GM11168 (cell line): ENCODE measurements around the gene MEIS1.

Experiments used
- in situ Hi-C: fragments of 300-500 bp; cut with MboI; formaldehyde crosslinking; loops from one replicate; pipeline ENCODE4 v1.12.0; 2022; ENCODE audit warnings: low sequenced_read_pairs; ENCODE audit not compliant: unreplicated experiment

Gene MEIS1

DNA sequence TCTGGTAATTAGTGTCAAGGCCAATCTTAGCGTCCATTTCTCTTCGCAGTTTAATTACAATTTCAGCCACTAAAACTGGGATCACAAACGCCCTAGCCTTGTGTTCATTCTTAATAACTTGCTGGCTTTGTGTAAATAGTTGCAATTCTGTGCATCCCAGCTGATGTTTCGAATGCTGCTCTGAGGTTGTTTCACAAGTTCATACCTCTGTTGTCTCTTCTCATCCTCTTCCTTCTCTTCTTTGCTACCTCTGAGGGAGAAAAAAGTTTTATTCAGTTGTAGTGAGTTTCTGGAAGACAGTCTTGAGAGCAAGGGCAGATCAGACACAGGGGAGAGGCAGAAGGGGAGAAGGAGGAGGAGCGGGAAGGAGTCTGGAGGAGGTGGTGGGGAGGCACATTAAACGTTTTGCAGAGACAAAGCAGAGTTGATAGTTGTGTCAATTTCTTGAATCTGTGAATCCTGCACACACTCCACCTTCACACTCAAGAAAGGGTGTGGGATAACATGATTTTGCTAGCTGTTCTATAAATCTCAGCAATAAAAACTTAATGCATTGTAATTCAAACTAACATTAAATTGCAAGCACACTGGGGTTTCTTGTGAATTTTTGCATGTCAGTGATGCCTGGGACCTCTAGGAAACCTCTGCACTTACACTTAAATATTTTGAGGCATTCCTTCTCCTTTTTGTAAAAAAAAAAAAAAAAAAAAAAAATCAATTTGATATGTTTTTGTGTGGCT, 6.8 kb downstream of the MEIS1 start:
- in situ Hi-C loops, result loop anchor here (25.0 kb wide), 1 partner anchor 146 kb away; no protein-coding TSS in a partner anchor

DNA sequence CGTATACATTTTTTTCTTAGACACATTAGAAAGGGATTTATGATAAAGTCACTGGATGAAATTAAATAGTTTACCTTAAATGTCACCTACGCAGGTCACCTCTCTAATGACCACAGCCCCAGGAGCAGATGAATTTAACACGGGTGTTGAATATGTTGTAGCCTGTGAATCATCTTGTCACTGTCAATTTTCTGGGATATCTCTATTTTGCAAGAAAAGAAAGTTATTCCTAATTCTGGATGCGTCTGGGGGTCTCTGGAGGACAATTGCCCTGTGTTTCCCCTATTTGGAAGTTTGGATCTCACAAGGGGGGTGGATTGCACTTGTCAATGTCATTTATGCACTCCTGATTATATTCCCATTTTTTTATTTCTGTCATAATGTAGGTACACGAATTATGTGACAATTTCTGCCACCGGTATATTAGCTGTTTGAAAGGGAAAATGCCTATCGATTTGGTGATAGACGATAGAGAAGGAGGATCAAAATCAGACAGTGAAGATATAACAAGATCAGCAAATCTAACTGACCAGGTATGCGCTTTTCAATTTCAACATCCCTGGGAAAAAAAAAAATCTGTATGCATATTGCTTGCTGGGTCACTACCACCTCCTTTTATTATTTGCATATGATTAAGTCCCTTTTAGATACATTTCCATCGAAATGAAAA, 7.7 kb downstream of the MEIS1 start:
- in situ Hi-C loops, result loop anchor here (25.0 kb wide), 1 partner anchor 145 kb away; no protein-coding TSS in a partner anchor

DNA sequence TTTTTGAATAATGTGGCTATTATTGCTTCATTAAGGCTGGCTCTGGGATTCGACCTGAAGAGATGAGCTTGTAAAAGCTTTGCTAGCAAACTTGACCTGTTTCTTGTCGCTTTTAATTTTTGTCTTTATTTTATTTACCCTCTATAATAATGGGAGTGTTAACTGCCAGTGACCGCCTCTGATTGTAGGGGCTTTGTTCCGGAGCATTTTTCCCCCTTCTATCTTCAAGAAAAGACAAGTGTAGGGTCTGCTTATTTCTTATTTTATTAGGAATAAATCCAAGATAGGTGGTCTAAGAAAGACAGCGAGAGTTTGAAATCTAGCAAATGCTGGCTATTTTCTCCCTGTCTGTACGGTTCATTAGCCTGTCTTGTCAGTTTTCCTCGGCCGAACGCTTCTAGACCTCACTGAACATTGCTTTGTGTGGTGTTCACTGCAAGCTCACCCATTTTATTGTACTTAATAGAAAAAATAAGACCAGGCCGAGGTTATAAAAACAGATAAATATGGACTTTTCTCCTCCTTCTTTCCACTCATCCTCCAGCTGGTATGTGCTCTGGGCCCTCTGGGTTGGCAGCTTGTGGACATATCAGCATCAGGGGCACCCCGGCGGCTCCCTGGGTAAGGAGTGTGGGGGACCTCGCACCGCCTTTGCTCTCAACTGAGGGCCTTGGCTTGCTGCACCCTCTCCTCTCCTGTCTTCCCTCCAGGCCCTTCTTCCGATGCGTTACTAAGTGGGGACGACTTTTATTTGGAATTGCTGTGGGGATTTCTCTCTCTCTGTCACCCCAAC, 8.5 kb downstream of the MEIS1 start:
- in situ Hi-C loops, result loop anchor here (25.0 kb wide), 1 partner anchor 144 kb away; no protein-coding TSS in a partner anchor

DNA sequence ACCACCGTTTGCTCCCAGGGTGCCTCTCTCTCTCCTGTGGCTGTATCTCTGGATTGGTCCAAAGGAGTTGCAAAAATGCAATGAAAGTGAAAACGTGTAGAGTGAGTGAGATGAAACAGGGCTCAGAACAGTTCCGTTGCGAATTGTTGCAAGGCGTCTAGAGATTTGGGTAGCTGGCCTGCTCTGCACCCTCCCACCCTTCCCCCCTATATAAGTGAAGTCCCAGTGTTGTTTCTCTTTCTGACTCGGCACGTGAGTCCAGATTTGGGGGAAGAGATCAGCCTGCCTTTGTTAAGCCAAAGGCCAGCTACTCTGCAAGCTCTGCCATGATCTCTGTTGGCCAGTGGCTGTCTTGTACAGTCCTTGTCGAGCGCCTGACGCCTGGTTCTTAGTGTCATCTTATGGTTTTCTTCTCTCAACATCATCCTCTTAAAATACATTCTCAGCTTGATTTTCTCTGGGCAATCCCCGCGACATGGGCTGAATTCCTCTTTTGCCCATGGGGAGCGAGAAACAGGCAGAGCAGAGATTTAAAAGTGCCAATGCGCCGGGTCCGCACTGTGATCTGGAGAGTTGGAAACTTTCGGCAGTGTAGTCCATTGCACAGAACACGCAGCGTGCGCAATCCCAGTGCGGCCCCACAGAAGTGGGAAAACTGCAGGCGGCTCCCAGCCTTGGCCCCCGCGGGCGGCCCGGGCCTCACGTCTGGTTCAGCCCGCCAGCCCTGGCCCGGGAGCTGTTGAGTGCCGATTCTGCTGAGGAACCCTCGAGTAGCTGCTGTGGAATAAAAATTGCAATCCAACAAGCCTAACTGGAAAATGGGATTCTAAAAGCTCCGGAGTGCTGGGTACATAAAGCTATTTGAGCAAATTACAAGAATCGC, 9.3 kb downstream of the MEIS1 start:
- in situ Hi-C loops, result loop anchor here (25.0 kb wide), 1 partner anchor 143 kb away; no protein-coding TSS in a partner anchor

DNA sequence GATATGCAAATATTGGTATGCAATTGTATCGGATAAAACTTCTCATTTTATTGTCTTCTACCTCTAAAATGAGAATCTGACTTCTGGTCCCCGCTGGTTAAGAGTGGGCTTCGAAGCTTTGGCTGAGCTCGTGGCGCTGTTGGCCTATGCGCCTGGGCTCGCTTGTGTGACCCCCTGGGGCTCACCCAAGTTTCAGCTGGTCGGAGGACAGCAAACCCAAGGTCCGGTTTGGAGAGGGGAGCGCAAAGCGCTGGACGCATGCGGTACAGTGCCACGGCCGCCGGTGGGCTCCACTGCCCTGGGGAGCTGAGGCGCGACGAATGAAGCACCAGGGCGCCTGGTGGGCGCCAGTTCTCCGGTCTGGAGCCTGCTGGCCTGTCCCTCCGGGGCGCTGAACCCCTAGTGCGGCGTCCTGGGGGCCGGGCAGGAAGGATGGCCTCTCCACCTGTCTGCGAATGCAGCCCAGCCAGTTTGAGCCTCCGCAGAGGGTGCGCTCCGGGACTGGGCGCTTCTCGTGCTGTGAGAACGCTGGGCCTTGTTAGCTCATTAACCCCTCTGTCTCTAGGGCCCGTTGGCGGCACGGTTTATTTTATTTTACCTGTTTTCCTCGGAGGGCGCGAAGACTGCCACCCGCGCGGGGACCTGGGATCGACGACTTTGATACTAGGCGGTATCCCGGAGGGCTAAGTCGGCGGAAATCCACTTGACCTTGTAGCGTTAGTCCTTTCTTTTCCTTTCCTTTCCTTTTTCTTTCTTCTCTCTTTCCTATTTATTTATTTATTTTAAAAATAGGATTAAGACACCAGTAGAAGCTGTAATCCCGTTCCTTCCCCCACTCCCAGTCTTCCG, 10.4 kb downstream of the MEIS1 start:
- in situ Hi-C loops, result loop anchor here (25.0 kb wide), 1 partner anchor 142 kb away; no protein-coding TSS in a partner anchor

DNA sequence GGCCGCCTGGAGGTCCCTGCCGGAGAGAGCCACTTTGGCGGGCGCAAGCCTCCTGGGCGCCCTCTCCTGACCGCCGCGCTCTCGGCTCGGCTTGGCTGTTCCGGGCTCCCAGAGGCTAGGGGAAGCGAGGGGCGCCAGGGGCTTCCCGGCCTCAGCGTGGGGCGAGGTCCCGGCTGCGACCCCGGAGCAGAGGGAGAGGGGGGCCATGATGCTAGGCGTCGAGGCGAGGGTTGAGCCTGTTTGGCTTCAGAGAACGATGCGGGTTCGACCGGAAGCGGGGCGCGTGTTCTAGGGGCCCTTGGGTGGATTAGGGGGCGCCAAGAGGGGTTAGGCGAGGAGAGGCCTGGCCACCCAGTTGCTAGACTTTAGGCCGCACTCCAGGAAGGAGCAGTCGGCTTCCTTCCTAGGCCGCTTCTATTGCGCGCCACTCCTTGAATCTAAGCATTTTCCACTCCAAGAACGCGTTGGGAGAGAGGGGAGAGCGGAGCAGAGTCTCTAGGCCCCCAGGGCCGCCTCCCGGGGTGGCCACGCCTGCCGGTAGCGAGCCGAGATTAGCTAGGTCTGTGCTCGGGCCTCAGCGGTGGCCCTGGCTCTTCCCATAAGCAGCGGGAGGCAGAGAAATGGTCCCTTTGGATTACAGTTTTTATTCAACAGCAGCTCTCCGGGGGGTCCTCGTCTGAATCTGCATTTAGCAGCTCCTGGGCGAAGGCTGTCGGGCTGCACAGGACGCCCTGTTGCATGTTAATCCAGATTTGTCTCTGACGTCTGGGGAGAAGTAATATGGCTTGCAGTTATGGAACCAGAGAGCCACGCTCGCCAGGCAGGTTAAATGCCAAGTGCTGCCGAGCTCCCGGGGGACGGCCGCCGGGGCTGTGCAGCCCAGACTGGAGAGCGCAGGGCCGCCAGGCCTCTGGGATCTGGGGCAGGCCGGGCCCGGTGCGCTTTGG, 11.3 kb downstream of the MEIS1 start:
- in situ Hi-C loops, result loop anchor here (25.0 kb wide), 1 partner anchor 141 kb away; no protein-coding TSS in a partner anchor

DNA sequence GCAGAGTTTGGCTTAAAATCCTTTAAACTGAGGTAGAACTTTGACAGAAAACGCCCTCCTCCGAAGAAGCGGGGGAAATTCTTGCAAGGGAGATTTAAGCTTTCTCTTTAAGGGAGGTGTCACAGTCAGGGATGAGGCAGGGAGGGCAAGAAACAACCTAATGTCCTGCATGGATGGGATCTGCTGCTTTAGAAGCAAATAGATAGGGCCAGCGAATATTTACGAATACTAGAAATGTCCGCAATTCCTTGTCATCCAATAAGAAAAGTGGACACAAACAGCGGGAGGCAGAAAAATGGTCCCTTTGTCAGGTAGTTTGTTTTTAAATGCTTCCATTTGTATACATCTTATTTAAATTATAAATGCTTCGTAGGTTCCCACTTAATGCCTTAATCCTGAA, 12.0 kb downstream of the MEIS1 start:
- in situ Hi-C loops, result loop anchor here (25.0 kb wide), 1 partner anchor 140 kb away; no protein-coding TSS in a partner anchor

DNA sequence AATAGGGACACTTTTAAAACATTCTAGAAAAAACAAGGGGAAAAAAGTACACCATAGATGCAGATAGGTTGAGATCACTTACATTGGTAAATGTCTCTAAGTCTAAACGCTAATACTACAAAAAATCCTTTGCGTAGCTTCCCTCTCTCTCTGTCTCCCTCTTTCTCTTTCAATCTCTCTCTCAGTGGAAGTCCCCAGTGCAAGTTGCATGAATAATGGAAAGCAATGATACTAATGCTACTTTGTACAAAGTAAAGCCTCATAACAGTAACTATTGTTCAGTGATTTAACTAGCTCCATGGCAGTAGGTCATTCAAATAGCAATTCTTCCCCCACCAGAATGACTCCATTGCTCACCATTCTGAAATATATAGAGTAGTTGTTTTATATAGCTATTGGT, 12.8 kb downstream of the MEIS1 start:
- in situ Hi-C loops, result loop anchor here (25.0 kb wide), 1 partner anchor 140 kb away; no protein-coding TSS in a partner anchor

DNA sequence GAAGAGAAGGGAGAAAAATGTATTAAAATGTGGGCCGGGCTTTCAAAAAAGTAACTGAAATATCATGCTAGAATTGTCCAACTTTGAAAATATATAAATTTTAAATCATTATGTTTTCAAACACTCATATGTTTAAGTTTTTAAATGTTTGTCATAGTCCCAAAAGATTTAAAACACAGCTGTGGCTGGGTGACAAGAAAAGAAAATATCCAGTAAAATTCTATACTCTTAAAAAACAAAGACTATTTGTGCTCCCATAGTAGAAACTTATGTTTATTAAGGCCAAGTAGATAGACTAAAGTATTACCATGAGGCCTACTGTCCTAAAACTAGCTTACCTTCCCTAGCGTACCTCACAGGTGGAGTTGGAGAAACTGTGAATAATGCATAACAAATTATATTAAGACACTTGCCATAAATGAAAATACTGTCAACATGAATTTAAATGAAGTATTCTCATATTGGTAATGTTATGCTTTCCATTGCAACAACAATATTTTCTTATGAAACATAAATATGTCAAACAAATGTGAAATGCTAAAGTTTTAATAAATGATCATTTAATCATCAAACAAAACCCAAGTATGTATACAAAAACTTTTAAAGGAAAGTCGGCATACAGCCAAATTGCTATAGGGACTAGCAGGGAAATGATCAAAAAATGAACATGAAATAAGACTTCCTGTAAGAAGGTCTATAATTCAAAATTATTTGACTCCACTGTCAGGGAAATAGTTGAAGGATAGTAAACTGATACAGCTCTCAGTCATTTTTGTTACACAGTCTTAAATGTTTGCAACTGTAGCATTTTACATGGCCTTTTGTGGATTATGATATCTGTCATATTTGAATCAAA, 13.4 kb downstream of the MEIS1 start:
- in situ Hi-C loops, result loop anchor here (25.0 kb wide), 1 partner anchor 139 kb away; no protein-coding TSS in a partner anchor

DNA sequence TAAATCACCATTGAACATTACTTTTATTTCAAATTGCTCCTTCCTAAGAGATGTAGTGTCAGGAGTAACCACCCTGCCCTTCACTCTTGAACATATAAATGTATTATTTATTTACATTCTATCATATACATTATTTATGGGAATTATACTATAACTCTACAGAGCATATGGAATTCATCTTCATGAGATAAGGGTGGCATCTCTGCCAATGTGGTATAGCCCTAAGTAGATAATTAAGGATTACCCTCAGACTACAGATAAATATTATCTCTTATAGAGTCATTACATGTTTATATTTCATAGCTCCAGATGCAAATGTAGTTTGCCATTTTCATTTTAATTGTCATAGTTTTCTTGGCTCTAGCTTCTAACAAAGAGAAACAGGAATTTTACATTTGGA, 17.3 kb downstream of the MEIS1 start:
- in situ Hi-C loops, result no loop called here

DNA sequence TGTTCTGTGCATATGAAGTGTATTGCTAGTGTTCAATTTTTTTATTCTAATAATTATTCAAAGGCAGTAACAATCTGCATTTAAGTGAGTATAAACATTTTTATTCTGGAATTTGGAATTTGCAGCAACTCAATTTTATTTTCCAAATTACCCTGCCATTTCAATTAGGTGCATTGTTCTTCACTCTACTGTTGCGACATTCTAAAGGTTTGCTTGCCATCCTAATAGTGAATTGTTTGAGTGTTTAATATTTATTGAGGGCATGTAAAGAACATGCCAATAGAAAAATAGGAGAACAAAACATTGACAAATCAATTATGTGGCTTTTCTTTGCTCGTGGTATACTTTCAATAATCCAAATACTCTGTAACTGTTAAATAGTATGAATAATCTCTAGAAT, 18.0 kb downstream of the MEIS1 start:
- in situ Hi-C loops, result no loop called here

DNA sequence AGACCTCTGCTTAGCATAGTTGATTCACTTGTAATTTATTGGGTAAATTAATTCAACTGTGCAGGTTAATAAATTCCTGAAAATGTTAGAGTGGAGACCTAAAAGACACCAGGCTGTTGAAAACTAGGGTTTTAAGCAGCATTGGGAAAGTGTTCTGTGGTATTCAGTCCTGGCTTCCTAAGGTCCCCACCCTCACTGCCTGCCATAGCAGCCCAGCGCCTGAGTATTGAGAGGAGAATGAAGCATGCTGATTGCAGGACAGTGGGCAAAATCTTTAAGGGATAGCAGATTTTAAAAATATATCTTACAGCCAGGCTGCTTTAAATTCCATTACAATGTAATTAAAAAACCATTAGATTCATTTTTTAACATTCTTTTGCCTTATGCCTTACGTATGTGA, 20.6 kb downstream of the MEIS1 start:
- in situ Hi-C loops, result no loop called here

DNA sequence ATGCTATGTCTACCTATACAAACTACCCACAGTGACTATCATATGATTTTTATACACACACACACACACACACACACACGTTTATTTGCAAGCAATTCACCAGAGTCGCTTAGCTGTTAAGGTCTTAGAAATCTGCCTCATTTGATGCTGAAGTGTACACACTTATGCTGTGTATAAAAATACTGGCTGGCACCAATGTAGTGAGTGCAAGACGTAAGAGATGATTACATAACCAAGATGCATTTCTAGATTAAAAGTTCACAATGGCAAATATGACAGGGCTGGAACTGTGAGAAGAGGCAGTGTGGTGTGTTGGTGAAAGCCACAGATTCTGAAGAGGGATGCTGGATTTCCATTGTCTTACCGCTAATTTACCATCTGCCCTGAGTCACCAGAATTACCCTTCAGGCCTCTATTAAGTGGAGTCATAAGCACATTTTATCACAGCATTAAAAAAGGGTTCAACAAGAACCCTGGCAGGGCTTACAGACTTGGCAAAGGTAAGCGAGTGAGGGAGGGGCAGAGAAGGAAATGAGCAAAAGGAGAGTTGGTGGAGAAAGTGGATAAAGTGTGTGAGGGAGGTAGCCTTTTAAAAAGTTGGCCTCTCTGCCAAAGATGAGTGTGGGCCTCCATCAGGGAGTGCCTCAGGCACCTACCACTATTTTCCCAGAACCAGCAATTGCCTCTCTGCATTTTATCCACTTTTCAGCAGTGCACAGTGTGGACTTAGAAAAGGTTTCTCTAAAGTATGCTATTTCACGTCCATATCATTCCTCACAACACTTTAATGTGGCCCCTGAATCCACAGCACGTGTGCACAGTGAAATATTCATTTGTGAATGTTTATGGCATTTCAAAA, 21.5 kb downstream of the MEIS1 start:
- in situ Hi-C loops, result no loop called here

DNA sequence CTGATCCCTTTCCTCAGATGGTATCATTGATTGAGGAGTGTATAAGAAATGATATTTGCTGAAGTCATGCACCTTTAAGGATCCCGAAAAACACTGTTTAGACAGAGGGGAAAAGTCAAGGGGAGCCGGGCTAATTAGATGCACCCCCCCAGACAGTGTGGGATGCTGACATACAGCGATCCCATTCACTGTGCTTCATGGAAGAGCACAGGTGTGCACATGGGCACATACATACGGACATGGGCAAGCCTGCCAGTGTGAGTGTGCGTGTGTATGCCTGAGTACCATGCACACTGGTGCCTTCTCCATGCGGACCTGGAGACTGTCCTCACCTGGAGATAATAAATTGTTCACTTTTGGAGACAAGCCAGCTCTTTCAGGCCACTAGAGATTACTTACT, 22.6 kb downstream of the MEIS1 start:
- in situ Hi-C loops, result no loop called here

DNA sequence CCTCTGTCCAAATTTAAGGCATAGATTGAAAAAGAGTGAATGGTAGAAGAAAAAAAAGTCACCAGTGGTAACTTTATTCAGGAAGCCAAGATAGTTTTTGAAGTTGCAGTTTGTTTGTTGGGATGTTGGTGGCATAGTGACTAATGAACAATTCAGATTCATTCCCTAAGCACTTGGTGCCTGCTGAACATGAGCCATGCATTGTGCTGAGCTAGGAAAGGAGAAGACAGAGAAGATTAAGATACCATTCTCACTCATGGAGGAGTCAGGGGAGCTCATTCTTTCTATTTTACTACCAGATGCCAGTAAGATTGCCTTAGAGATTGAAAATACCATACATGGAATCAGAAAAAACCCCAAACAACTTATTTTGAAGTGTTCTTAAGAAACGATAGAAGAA, 25.1 kb downstream of the MEIS1 start:
- in situ Hi-C loops, result no loop called here
